ENCODE results near the gene CDK6. TPM values are rescaled to one million over a fixed set of nuclear protein-coding genes. Genes with fewer than 3 reads are reported as not detected.

CDK6 gene
- total RNA-seq, 1 donor from 2014 or later, result 23.6 TPM

DNA sequence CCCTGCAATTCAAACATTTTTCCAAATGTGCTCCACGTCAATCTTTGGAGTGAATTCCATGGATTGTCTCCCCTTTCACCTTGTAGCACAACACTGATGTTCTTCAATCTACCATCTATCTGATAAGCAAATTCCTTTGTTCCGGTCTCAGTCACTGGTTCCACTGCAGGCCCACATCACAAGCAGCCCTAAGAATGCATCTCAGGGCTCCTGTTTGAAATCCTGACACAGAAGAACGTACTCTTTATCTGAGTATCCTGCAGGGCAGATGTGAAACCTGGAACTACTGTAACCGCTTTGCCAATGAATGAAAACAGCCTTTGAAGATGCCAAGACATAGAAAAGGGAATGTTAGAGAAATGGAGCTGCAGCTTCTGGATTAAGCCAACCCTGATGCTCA lies 183.2 kb downstream of the CDK6 start:
- DNase-seq (ENCODE audit: missing footprints) (no peak), ATAC-seq (no peak)
- intact Hi-C loops (cut with DNase I), result no loop called here

GRCh38 chr7:92652536-92652935 lies 183.8 kb downstream of the CDK6 start:
- ATAC-seq (no peak), DNase-seq (ENCODE audit: missing footprints) (no peak)
- intact Hi-C loops (cut with DNase I), result no loop called here

DNA sequence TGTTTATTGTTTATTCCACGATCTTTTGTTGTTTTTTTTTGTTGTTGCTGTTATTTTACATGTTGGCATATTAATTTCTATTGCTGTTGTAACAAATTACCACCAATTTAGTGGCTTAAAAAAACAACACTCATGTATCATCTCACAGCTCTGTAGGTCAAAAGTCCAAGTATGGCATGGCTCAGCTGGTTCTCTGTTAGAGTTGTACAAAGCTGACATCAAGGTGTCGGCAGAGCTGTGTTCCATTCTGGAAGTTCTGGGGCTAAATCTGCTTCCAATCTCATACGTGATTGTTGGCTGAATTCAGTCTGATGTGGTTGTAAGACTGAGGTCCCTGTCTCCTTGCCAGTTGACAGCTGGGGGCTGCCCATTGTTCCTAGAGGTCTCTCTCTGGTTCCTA lies 186.0 kb downstream of the CDK6 start:
- DNase-seq (ENCODE audit: missing footprints), result no peak
- intact Hi-C loops (cut with DNase I), result no loop called here
- no peak for ATAC-seq

GRCh38 chr7:92648067-92648466 lies 188.3 kb downstream of the CDK6 start:
- DNase-seq (ENCODE audit: missing footprints) (no peak), ATAC-seq (no peak)
- intact Hi-C loops (cut with DNase I), result no loop called here

GRCh38 chr7:92647652-92648051 lies 188.7 kb downstream of the CDK6 start:
- intact Hi-C loops (cut with DNase I), result no loop called here
- DNase-seq (ENCODE audit: missing footprints) (no peak), ATAC-seq (no peak)

GRCh38 chr7:92647011-92647625 lies 189.3 kb downstream of the CDK6 start:
- intact Hi-C loops (cut with DNase I), result no loop called here
- no peak for ATAC-seq

GRCh38 chr7:92645114-92646061 lies 191.0 kb downstream of the CDK6 start:
- intact Hi-C loops (cut with DNase I), result no loop called here
- ATAC-seq, result peak; percentile 44
- no peak for DNase-seq (ENCODE audit: missing footprints)

More at GRCh38 chr7:92647011-92647625, 189.3 kb downstream of the CDK6 start:
- DNase-seq (ENCODE audit: missing footprints), result no peak

DNA sequence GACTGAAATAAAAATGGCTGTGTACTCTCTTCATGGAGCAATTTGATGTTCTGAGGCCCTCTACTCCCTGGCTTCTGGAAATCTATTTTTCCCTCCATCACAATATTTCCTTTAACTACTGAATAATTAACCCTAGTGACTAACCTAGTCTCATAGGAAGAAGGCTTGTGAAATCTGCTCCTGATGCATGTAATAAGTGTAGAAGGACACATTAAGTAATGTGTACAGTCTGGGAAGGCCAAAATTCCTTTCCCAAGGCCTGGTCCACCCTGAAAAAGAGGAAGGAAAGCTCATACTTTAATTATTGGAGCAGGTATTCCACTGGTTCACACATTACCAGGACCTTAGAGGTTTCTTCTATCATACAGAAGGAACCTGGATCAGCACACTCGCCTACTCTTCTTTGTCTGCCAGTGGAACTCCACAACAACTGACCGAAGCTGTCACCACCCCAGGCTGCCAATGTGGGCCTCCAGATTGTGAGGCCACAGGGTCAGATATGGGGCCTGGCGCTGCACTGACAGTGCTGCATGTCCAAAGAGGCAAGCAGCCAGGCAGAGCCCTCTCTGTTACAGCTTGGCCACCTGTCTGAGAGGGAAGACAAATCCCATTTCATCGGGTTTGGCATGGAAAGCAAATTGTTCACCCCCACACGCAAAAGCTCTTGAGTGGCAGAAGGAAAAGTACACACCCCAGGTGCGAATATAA lies 191.8 kb downstream of the CDK6 start:
- DNase-seq (ENCODE audit: missing footprints) (peak; percentile 84), ATAC-seq (peak; percentile 92)
- intact Hi-C loops (cut with DNase I), result no loop called here

DNA sequence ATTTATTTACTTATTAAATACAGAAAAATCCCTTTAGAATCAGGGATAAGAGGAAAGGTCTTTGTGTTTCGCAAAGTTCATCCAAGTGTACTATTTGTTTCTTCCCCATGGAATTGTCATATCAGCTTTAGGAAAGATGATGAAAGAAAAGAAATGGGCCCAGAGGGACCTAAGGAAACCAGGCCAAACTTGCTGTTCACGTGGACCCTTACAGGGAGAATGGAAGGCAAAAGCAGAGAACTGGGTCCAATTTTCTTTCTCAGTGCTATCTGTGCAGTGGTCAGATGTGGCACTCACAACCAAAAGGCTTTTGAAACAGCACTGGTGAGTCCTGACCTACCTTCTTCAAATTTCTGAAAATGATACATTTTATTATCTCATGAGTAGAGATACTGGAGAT lies 192.6 kb downstream of the CDK6 start:
- ATAC-seq, result peak; percentile 20
- intact Hi-C loops (cut with DNase I), result no loop called here
- no peak for DNase-seq (ENCODE audit: missing footprints)

- DNase-seq (ENCODE audit: missing footprints), result no peak
- no peak for ATAC-seq
- intact Hi-C loops (cut with DNase I), result no loop called here
Observed at GRCh38 chr7:92641921-92642511, 194.4 kb downstream of the CDK6 start.

GRCh38 chr7:92639966-92640365 lies 196.4 kb downstream of the CDK6 start:
- ATAC-seq (no peak), DNase-seq (ENCODE audit: missing footprints) (no peak)
- intact Hi-C loops (cut with DNase I), result no loop called here

GRCh38 chr7:92639213-92639896 lies 197.0 kb downstream of the CDK6 start:
- ATAC-seq (peak; percentile 45), DNase-seq (ENCODE audit: missing footprints) (no peak)
- intact Hi-C loops (cut with DNase I), result no loop called here

GRCh38 chr7:92636018-92636560 lies 200.3 kb downstream of the CDK6 start:
- DNase-seq (ENCODE audit: missing footprints) (no peak), ATAC-seq (no peak)
- intact Hi-C loops (cut with DNase I), result no loop called here

DNA sequence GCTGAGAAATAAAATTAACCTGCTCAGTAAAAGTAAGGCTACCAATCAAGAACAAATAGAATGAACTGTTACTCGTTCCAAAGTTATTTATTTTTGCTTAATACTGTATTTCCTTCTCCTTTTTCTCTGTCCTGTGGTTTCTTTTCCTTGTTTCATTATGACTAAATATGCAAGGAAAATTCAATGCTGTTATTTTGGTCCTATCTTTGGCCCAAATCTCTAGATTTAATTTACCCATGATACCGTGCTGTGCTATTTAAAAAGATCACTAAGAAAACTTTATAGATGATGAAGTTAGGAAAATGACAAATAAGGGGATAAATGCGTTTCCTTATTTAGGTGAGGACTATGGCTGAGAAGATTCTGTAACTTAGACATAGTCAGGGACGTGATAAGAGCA lies 200.8 kb downstream of the CDK6 start:
- no peak for ATAC-seq

GRCh38 chr7:92634924-92635519 lies 201.4 kb downstream of the CDK6 start:
- no peak for DNase-seq (ENCODE audit: missing footprints)
- intact Hi-C loops (cut with DNase I), result loop anchor here (5.0 kb wide), 2 partner anchors 47 to 62 kb away; no protein-coding TSS in a partner anchor
- ATAC-seq, result peak; percentile 28

More for the DNA sequence above, 200.8 kb downstream of the CDK6 start:
- DNase-seq (ENCODE audit: missing footprints), result no peak
- intact Hi-C loops (cut with DNase I), result no loop called here

DNA sequence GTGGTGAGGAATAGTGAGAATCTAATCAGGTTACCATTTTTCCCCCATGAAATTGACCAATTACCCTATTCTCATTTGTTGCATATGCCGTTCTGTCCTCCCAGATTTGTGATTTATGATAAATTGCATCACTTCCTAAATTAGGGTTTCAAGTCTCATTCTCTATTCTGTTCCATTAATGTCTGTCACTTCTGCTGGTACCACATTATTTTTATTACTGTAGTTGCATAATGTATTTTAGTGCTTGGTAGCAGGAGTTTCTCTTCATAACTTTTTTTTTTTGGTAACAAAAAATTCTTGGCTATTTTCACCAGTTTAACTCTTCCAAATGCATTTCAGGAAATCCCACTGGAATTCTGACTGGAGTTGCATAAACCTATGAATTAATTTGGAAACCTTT lies 202.2 kb downstream of the CDK6 start:
- no peak for ATAC-seq
- no peak for DNase-seq (ENCODE audit: missing footprints)
- intact Hi-C loops (cut with DNase I), result loop anchor here (5.0 kb wide), 2 partner anchors 48 to 63 kb away; no protein-coding TSS in a partner anchor

- no peak for DNase-seq (ENCODE audit: missing footprints)
- intact Hi-C loops (cut with DNase I), result loop anchor here (5.0 kb wide), 2 partner anchors 49 to 64 kb away; no protein-coding TSS in a partner anchor
- peak; percentile 82 for ATAC-seq
Observed at GRCh38 chr7:92633211-92633906, 203.0 kb downstream of the CDK6 start.
